ENCODE results near the gene TMEM120B.

Gene TMEM120B

GRCh38 chr12:121823101-121823726 is 110.7 kb downstream of the TMEM120B start:
- DNase-seq, result no peak

DNA sequence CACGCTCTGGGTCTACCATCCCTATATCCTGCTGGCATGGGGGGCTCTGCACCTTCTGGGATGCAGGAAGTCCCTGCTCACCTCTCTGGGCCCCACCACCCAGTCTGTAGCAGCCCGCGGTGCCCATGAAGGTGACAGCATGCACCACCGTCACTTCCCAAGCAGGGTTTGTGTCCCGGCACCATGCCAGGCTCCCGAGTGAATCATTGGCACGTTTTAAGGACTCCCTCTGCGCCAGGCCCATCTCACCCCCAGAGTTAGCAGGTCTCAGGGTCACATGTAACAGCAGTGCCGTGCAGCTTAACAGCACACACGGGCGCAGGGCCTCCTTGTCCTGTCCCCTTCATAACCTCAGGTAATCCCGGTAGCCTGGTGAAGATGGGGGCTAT is 111.2 kb downstream of the TMEM120B start:
- no peak for DNase-seq

- no peak for DNase-seq
Measured at GRCh38 chr12:121825041-121825523, 112.5 kb downstream of the TMEM120B start.

DNA sequence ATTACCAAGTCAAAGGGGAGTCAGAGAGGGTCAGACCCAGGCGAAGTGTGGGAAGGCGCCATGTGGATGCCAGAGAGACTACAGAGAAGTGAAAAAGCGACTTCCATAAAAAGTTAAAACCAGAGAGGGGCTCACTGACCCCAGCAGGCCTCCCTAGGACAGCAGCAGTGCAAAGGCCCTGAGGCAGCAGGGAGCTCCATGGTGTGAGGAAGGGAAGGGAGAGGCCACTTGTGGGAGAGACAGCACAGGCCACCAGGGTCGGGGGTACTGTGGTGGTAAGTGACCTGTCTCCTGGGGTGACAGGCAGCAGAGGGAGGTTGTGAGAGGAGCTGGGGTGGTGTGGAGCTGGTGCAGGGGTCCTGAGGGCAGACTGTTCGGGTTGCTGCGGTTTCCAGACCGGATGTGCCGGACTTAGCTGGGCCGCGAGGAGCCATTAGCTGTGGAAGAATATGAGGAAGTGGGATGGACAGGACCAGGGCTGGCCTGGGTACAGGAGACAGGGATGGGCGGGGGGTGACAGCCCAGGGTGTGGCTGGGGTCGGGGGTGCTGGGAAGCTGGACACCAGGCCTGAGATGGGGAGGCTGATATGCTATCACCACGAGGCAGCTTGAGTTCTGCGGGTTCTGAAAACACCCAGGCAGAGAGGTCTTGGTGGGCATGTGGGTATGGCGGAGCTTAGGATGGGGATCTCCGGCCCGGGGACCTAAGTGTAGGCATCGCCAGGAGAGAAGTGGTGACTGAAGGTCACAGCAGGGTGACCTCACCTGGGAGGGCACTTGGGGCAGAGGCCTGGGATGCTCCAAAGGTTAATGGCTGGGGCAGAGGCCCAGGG is 114.0 kb downstream of the TMEM120B start:
- DNase-seq, result no peak

GRCh38 chr12:121827351-121828099 is 115.0 kb downstream of the TMEM120B start:
- DNase-seq, result no peak

DNA sequence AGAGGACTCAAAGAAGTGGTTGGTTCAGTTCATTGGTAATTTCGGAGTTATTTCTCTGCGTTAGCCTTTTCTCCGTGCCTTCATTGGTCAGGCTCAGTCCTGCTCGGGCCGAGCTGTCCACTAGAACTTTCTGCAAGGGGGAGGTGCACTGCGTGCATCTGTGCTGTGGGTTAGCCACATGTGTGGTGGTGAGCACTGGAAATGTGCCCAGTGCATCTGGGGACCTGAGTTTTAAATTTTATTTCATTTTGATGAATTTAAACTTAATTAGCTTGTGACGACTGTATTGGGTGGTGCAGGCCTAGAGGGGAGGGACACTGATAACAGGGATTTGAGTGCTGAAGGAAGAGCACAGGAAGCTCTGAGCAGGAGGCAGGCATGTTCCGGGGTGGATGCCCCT is 115.8 kb downstream of the TMEM120B start:
- DNase-seq, result no peak

- DNase-seq, result no peak
Measured at GRCh38 chr12:121828826-121829225, 116.3 kb downstream of the TMEM120B start.

- DNase-seq, result no peak
Measured at GRCh38 chr12:121829250-121829918, 116.8 kb downstream of the TMEM120B start.

DNA sequence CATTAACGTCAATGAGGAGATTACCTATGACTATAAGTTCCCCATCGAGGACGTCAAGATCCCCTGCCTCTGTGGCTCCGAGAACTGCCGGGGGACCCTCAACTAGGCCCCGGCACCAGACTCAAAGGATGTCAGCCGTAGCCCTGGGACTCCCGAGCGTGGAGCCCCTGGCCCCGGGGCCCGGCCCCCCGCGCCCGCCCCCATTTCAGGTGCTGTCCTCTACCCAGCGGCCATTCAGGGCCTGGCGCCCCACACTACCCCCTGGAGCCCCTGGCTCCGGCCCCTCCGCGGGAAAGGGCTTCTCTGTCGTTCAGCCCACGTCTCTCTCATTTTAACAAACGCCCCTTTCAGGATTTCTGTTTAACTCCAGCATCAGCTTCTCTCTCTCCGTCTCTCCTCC is 117.6 kb downstream of the TMEM120B start:
- DNase-seq, result no peak

- DNase-seq, result no peak
Measured at GRCh38 chr12:121830588-121831265, 118.2 kb downstream of the TMEM120B start.

Data from activated effector memory CD4-positive, alpha-beta T cell treated with anti-CD3 and anti-CD28 coated beads, Interleukin-2, amount 50 U/mL, for 16 hours (primary cell).